ENCODE measurements around the gene BACH1.

DNA sequence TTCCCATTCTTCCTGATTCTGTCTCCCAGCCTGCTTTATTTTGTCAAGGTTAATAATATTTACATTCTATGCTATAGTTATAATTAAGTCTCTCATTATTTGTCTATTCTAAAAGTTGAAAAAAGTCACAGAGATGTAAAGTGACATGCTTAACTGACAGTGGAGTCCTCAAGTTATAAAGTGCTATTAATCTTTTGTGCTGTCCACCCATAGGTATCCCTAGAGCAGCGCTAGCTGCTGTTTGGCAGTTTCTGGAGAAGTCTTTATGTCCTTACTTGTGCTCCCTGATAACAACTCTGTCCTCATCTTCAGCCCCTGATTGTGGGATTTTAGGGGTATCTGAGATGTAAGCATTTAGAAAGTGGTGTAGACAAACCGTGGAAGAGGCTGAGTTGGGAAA, 13.1 kb downstream of the BACH1 start:
- TF ChIP-seq, protein P1, sequence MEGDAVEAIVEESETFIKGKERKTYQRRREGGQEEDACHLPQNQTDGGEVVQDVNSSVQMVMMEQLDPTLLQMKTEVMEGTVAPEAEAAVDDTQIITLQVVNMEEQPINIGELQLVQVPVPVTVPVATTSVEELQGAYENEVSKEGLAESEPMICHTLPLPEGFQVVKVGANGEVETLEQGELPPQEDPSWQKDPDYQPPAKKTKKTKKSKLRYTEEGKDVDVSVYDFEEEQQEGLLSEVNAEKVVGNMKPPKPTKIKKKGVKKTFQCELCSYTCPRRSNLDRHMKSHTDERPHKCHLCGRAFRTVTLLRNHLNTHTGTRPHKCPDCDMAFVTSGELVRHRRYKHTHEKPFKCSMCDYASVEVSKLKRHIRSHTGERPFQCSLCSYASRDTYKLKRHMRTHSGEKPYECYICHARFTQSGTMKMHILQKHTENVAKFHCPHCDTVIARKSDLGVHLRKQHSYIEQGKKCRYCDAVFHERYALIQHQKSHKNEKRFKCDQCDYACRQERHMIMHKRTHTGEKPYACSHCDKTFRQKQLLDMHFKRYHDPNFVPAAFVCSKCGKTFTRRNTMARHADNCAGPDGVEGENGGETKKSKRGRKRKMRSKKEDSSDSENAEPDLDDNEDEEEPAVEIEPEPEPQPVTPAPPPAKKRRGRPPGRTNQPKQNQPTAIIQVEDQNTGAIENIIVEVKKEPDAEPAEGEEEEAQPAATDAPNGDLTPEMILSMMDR (IDR thresholded peaks at IDR 0.05; ENCODE audit: poor library complexity, severe bottlenecking): no peak
- TF ChIP-seq EP300 (conservative IDR thresholded peaks at IDR 0.05; ENCODE audit: poor library complexity, severe bottlenecking) (no peak), TAF1 (IDR thresholded peaks at IDR 0.05; ENCODE audit: low read depth) (no peak), EZH2 (IDR thresholded peaks at IDR 0.05; ENCODE audit: borderline replicate concordance, insufficient read depth, low read length, poor library complexity, severe bottlenecking) (no peak), POLR2AphosphoS5 (IDR thresholded peaks at IDR 0.05) (no peak), MXI1 (conservative IDR thresholded peaks at IDR 0.05; ENCODE audit: poor library complexity, severe bottlenecking) (no peak)
- TF ChIP-seq, protein P2, sequence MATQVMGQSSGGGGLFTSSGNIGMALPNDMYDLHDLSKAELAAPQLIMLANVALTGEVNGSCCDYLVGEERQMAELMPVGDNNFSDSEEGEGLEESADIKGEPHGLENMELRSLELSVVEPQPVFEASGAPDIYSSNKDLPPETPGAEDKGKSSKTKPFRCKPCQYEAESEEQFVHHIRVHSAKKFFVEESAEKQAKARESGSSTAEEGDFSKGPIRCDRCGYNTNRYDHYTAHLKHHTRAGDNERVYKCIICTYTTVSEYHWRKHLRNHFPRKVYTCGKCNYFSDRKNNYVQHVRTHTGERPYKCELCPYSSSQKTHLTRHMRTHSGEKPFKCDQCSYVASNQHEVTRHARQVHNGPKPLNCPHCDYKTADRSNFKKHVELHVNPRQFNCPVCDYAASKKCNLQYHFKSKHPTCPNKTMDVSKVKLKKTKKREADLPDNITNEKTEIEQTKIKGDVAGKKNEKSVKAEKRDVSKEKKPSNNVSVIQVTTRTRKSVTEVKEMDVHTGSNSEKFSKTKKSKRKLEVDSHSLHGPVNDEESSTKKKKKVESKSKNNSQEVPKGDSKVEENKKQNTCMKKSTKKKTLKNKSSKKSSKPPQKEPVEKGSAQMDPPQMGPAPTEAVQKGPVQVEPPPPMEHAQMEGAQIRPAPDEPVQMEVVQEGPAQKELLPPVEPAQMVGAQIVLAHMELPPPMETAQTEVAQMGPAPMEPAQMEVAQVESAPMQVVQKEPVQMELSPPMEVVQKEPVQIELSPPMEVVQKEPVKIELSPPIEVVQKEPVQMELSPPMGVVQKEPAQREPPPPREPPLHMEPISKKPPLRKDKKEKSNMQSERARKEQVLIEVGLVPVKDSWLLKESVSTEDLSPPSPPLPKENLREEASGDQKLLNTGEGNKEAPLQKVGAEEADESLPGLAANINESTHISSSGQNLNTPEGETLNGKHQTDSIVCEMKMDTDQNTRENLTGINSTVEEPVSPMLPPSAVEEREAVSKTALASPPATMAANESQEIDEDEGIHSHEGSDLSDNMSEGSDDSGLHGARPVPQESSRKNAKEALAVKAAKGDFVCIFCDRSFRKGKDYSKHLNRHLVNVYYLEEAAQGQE (IDR thresholded peaks at IDR 0.05; ENCODE audit: borderline replicate concordance): no peak

Data from neural cell (in vitro differentiated cells).